Measurements from ENCODE around the gene NPAS3.

NPAS3 gene

GRCh38 chr14:33509454-33509853 lies 570.8 kb downstream of the NPAS3 start:
- H3K4me3 ChIP-seq (ENCODE audit: low read depth, low read length), result no peak overlapping the region
- no peak for TF ChIP-seq CTCF (IDR thresholded peaks at IDR 0.05; ENCODE audit: borderline replicate concordance, insufficient read depth, low read depth, low read length)

DNA sequence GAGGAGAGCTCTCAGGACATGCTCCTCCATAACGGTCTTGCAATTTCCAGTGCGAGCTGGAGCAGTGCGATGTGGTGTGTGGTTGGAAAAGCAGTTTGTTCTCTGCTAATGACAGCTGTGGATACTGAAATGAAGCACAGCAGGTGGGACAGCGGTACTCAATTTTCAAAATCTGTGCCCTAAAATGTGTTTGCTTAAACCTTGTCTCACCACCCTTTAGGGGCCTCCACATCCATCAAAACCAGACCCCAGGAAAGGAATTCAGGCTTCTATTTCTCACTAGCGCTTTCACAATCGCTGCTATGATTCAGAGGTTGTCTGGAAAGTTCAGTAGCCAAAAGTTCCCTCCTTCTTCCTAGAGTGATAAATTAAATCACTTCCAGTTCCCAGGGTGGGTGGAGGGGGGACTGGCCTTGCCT lies 571.4 kb downstream of the NPAS3 start:
- no peak for TF ChIP-seq CTCF (IDR thresholded peaks at IDR 0.05; ENCODE audit: borderline replicate concordance, insufficient read depth, low read depth, low read length)
- no peak overlapping the region for H3K4me3 ChIP-seq (ENCODE audit: low read depth, low read length)

DNA sequence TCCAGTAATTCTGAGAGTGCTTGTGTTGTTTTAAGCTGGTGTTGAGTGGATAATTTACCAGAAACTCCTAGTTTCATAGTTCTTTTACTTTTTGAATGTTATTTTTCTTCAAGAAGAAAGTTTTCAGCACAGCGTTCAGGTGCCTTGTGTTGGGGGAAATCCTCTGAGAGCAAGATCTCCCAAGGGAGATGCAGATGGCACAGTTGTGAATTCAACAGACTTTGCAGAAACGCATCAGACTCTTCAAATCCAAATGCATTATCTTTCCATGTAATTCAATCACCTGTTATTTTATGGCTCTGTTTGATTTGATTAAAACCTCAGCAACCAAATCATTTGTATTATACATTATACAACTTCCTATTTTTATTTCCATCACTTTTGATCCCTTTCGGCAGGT lies 572.3 kb downstream of the NPAS3 start:
- no peak for TF ChIP-seq CTCF (IDR thresholded peaks at IDR 0.05; ENCODE audit: borderline replicate concordance, insufficient read depth, low read depth, low read length)
- H3K4me3 ChIP-seq (ENCODE audit: low read depth, low read length), result no peak overlapping the region

- TF ChIP-seq CTCF (IDR thresholded peaks at IDR 0.05; ENCODE audit: borderline replicate concordance, insufficient read depth, low read depth, low read length), result no peak
- no peak overlapping the region for H3K4me3 ChIP-seq (ENCODE audit: low read depth, low read length)
These were observed 573.4 kb downstream of the NPAS3 start for GRCh38 chr14:33511851-33512640.

DNA sequence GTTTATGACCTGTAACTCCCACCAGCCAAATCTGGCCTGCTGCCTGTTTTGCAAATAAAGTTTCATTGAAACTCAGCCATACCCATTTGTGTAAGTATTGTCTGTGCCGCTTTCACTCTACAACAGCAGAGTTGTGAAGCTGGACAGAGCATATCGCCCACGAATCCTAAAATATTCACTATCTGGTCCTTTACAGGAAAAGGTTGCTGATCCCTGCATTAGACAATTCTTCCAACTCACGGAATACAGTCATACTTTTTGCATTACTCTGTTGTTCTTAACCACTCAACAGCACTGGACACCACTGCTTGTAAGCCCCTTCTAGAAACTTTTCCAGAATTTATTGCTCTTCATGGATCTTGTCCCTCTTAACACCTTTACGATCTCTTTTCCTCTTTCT lies 576.8 kb downstream of the NPAS3 start:
- no peak overlapping the region for H3K4me3 ChIP-seq (ENCODE audit: low read depth, low read length)
- TF ChIP-seq CTCF (IDR thresholded peaks at IDR 0.05; ENCODE audit: borderline replicate concordance, insufficient read depth, low read depth, low read length), result no peak

DNA sequence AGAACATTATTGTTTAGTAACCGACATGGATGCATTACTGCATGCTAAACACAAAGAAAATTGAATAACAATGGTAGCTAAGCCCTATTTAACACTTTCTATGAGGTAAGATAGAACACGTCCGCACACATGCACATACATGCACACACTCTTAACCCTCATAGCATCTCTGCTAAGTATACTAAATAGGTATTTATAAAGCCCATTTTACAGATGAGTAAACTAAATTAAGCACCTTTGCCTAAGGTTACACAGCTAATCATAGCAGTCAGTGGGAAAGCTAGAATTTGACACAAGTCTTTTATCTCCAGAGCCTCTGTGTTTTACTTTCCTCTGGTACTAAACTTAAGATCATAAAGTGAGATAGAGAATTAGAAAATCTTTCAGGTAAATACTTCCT lies 577.2 kb downstream of the NPAS3 start:
- TF ChIP-seq CTCF (IDR thresholded peaks at IDR 0.05; ENCODE audit: borderline replicate concordance, insufficient read depth, low read depth, low read length), result no peak
- H3K4me3 ChIP-seq (ENCODE audit: low read depth, low read length), result no peak overlapping the region

- no peak overlapping the region for H3K4me3 ChIP-seq (ENCODE audit: low read depth, low read length)
- TF ChIP-seq CTCF (IDR thresholded peaks at IDR 0.05; ENCODE audit: borderline replicate concordance, insufficient read depth, low read depth, low read length), result no peak
These were observed 578.3 kb downstream of the NPAS3 start for GRCh38 chr14:33516898-33517436.

Measured in GM12875 (cell line).